Erythroblast (primary cell): Measurements from ENCODE around the gene FAM114A1.

Source experiments
- GATA1 ChIP-seq: IDR thresholded peaks from 2 replicates; pipeline ENCODE4 v1.6.1; 2011; ENCODE audit warnings: low read depth, mild to moderate bottlenecking, control low read depth, low read length, moderate library complexity
- POLR2A ChIP-seq: IDR thresholded peaks from 2 replicates; pipeline ENCODE4 v1.6.1; 2011; ENCODE audit warnings: mild to moderate bottlenecking, low read length

DNA sequence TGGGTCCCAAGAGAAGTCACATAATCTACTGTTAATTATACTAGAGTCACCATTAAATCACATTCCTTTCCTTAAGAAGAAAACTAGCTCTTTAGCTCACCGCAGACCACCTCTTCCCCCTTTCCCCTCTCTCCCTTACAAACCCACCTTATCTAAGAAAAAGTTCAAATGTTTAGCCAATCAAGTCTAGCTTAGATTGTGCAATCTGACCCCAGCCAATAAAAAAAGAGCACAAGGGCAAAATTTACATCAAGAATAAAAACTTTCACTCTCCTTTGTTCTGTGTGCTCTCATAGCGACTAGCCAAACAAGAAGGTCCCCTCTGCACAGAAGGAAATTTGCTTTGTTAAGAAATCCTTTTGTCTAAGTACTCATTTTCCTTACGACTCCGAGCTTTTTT, 88.4 kb downstream of the FAM114A1 start:
- TF ChIP-seq POLR2A (no peak), GATA1 (no peak)
